ENCODE data around the gene EIF4B. TPM values are rescaled to one million over a fixed set of nuclear protein-coding genes. Genes with fewer than 3 reads are reported as not detected.
"Not testable (repeated sequence)": the region's sequence is repeated elsewhere in the genome, so short reads cannot be mapped to it uniquely, and the experiment has no call there.

Gene EIF4B
- total RNA-seq, 1 donor from 2014 or later, result 336 TPM

DNA sequence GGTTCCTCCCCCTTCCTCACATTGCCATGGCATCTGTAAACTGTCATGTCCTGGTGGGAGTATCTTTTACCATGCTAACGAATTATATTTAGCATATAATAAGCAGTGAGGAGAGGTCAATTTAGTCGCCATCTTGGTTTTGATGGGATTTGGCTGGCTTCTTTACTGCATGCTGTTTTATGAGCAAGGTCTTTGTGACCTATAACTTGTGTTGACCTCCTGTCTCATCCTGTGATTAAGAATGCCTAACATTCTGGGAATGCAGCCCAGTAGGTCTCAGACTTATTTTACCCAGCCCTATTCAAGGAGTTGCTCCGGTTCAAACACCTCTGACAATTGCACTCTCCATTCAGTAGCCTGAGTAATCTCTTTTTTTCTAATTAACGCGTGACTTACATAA is 2.1 kb upstream of the EIF4B start:
- H3K4me1 Mint-ChIP-seq (ENCODE audit: low read depth), result peaks cover 46% of the 10 kb centered on the region
- H3K9me3 Mint-ChIP-seq (ENCODE audit: low read depth), result no peaks in the 10 kb centered on the region

DNA sequence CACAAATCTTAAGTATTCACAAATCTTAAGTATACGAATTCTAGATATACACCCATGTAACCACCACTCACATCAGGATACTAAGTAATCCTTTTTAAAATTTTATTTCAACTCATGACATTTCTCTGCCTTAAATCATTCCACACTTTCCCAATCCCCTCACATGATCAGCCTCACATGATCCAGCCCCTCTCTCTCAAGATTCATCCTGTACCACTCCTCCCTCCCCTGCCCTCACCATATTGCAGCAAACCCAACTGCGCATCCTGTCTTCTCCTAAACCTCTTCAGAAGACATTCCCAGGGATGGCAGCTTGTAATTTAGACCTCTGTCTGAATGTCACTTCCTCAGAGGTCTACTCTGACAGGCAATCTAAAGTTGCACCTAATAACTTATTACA is 1.7 kb upstream of the EIF4B start:
- peaks cover 2% of the 10 kb centered on the region for H3K36me3 Mint-ChIP-seq (ENCODE audit: low read depth)
- H3K9me3 Mint-ChIP-seq (ENCODE audit: low read depth), result no peaks in the 10 kb centered on the region
- DNase-seq (ENCODE audit: low spot score), result no peak
- H3K4me1 Mint-ChIP-seq (ENCODE audit: low read depth), result peaks cover 48% of the 10 kb centered on the region
- peak overlapping the region; percentile 39 for H3K4me3 Mint-ChIP-seq (ENCODE audit: unreplicated experiment)
- TF ChIP-seq, protein P1, sequence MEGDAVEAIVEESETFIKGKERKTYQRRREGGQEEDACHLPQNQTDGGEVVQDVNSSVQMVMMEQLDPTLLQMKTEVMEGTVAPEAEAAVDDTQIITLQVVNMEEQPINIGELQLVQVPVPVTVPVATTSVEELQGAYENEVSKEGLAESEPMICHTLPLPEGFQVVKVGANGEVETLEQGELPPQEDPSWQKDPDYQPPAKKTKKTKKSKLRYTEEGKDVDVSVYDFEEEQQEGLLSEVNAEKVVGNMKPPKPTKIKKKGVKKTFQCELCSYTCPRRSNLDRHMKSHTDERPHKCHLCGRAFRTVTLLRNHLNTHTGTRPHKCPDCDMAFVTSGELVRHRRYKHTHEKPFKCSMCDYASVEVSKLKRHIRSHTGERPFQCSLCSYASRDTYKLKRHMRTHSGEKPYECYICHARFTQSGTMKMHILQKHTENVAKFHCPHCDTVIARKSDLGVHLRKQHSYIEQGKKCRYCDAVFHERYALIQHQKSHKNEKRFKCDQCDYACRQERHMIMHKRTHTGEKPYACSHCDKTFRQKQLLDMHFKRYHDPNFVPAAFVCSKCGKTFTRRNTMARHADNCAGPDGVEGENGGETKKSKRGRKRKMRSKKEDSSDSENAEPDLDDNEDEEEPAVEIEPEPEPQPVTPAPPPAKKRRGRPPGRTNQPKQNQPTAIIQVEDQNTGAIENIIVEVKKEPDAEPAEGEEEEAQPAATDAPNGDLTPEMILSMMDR (IDR thresholded peaks at IDR 0.05), result no peak
- no peaks in the 10 kb centered on the region for H3K27me3 Mint-ChIP-seq (ENCODE audit: low read depth)
- H3K27ac Mint-ChIP-seq (ENCODE audit: unreplicated experiment), result peak overlapping the region; percentile 80

More for the DNA sequence above, 2.1 kb upstream of the EIF4B start:
- H3K27ac Mint-ChIP-seq (ENCODE audit: unreplicated experiment), result peak overlapping the region; percentile 80
- H3K27me3 Mint-ChIP-seq (ENCODE audit: low read depth), result no peaks in the 10 kb centered on the region
- TF ChIP-seq, protein P1 (IDR thresholded peaks at IDR 0.05), result no peak
- H3K36me3 Mint-ChIP-seq (ENCODE audit: low read depth), result peaks cover 2% of the 10 kb centered on the region
- H3K4me3 Mint-ChIP-seq (ENCODE audit: unreplicated experiment), result no peak overlapping the region
- no peak for DNase-seq (ENCODE audit: low spot score)

DNA sequence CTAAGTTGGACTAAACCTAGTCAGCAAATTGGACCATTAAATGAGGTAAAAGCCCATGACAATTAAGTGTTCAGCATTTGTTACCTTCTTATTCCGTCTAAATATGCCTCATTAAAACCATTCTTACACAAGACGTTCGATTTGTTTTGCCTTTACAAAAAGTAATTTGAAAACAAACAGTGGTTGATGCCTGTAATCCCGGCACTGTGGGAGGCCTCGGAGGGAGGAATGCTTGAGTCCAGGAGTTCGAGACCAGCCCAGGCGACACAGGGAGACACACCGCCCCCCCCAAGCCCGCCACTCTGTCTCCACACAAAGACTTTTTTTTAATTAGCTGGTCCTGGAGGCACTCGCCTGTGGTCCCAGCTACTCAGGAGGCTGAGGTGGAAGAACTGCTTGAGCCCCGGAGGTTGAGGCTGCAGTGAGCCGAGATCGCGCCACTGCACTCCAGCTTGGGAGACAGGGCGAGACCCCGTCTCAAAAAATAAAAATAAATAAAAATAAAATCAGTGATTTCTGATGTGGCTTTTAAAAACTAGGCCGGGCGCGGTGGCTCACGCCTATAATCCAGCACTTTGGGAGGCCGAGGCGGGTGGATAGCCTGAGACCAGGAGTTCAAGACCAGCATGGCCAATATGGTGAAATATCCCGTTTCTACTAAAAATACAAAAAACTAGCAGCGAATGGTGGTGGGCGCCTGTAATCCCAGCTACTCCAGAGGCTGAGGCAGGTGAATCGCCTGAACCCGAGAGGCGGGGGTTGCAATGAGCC is 856 bp upstream of the EIF4B start:
- Mint-ChIP-seq H3K9me3 (ENCODE audit: low read depth) (no peaks in the 10 kb centered on the region), H3K27ac (ENCODE audit: unreplicated experiment) (peak overlapping the region; percentile 99), H3K4me3 (ENCODE audit: unreplicated experiment) (peak overlapping the region; percentile 99), H3K4me1 (ENCODE audit: low read depth) (peaks cover 52% of the 10 kb centered on the region), H3K36me3 (ENCODE audit: low read depth) (peaks cover 4% of the 10 kb centered on the region), H3K27me3 (ENCODE audit: low read depth) (no peaks in the 10 kb centered on the region)
- DNase-seq (ENCODE audit: low spot score), result no peak
- TF ChIP-seq, protein P1 (IDR thresholded peaks at IDR 0.05), result no peak

DNA sequence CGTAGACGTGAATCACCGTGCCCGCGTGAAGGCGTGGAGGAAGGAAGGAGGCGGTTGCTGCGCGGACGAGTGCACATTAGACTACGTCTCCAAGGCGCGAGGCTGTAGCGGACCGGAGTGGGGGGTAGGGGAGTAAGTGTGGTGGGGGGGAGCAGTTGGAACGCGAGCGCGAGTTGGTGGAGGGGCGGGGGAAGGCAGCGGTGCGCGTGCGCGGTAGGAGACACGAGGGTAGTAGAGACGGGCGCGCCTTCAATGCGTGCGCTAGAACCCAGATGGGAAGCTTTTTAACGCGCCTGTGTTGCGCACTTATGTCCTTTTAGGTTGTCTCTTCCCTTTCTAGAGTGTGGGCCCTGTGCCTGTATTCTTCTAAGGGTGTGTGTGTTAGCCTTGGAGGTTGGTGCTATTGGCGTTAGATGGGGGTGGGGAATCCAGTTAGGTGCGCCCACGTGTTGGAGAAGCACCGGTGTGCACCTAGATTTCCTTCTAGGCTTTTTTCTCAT is 604 bp downstream of the EIF4B start:
- H3K4me3 Mint-ChIP-seq (ENCODE audit: unreplicated experiment), result peak overlapping the region; percentile 99
- H3K27ac Mint-ChIP-seq (ENCODE audit: unreplicated experiment), result peak overlapping the region; percentile 99
- peaks cover 57% of the 10 kb centered on the region for H3K4me1 Mint-ChIP-seq (ENCODE audit: low read depth)
- H3K27me3 Mint-ChIP-seq (ENCODE audit: low read depth), result no peaks in the 10 kb centered on the region
- H3K9me3 Mint-ChIP-seq (ENCODE audit: low read depth), result no peaks in the 10 kb centered on the region
- TF ChIP-seq, protein P1 (IDR thresholded peaks at IDR 0.05), result no peak
- DNase-seq (ENCODE audit: low spot score), result no peak
- H3K36me3 Mint-ChIP-seq (ENCODE audit: low read depth), result peaks cover 5% of the 10 kb centered on the region

DNA sequence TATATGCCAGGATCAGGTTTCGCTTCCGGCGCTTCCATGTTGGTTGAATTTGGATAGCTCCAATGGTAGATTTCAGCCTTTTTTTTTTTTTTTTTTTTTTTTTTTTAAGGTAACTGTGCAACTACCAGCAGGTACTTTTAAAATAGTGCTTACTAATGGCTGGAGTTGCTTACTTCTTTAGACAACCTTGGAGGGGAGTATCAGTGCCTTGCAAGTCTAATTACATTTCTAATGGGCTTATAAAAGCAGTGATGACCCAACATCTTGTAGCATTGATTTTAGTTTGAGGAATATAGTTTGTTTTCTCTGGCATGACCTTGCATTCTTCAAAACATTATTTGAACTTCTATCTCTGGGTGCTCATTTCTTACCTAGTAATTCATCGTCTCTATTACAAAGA is 1.1 kb downstream of the EIF4B start:
- TF ChIP-seq, protein P1 (IDR thresholded peaks at IDR 0.05), result no peak
- H3K27me3 Mint-ChIP-seq (ENCODE audit: low read depth), result no peaks in the 10 kb centered on the region
- peak overlapping the region; percentile 99 for H3K27ac Mint-ChIP-seq (ENCODE audit: unreplicated experiment)
- H3K36me3 Mint-ChIP-seq (ENCODE audit: low read depth), result peaks cover 6% of the 10 kb centered on the region
- H3K4me3 Mint-ChIP-seq (ENCODE audit: unreplicated experiment), result peak overlapping the region; percentile 99
- H3K9me3 Mint-ChIP-seq (ENCODE audit: low read depth), result no peaks in the 10 kb centered on the region
- no peak for DNase-seq (ENCODE audit: low spot score)
- peaks cover 58% of the 10 kb centered on the region for H3K4me1 Mint-ChIP-seq (ENCODE audit: low read depth)

DNA sequence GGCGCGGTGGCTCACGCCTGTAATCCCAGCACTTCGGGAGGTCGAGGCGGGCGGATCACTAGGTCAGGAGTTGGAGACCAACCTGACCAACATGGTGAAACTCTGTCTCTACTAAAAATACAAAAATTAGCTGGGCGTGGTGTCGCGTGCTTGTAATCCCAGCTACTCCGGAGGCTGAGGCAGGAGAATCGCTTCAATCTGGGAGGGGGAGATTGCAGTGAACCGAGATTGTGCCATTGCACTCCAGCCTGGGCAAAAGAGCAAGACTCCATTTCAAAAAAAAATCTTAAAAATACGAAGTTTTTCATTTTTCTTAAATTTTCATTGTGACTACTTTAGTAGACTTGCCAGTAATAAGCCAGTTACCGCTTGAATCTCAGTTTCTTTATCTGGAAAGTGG is 2.5 kb downstream of the EIF4B start:
- not testable (repeated sequence) for H3K27ac Mint-ChIP-seq (ENCODE audit: unreplicated experiment); H3K36me3 Mint-ChIP-seq (ENCODE audit: low read depth); DNase-seq (ENCODE audit: low spot score); H3K27me3 Mint-ChIP-seq (ENCODE audit: low read depth); H3K9me3 Mint-ChIP-seq (ENCODE audit: low read depth)
- H3K4me1 Mint-ChIP-seq (ENCODE audit: low read depth), result peaks cover 62% of the 10 kb centered on the region
- peak overlapping the region; percentile 99 for H3K4me3 Mint-ChIP-seq (ENCODE audit: unreplicated experiment)
